Endothelial cell of umbilical vein (primary cell): ENCODE data around the gene FTSJ1. TPM values are rescaled to one million over a fixed set of nuclear protein-coding genes. Genes with fewer than 3 reads are reported as not detected.

Experiments used
- BruUV-seq: library from RNA; stranded (reverse); fragments of 400-500 nt; replicated peaks from 2 replicates; lab custom pipeline; 2021; lab: Mats Ljungman, UMichigan
- CTCF ChIA-PET: fragments of 300-600, 350-600 bp; sonication (Branson Sonifier 250); formaldehyde crosslinking; loops from one replicate; lab custom pipeline; 2021; ENCODE audit warnings: antibody characterized with exemption, inconsistent platforms; lab: Charles Lee
- POLR2A ChIA-PET: fragments of 300-600, 350-600 bp; sonication (Branson Sonifier 250); formaldehyde crosslinking; loops from one replicate; lab custom pipeline; 2021; ENCODE audit warnings: antibody characterized with exemption, inconsistent platforms; lab: Charles Lee
- DNase-seq: peaks from one replicate; pipeline ENCODE4 v3.0.0-alpha.2; 2011; ENCODE audit warnings: low read depth, low spot score
- FAIRE-seq: peaks from 2 replicates; lab custom pipeline; 2011; peaks lifted over from hg19 to GRCh38; lab: Jason Lieb, UNC
- H2AFZ ChIP-seq: 2 replicates; pipeline ENCODE4 v1.6.0; 2012; ENCODE audit warnings: low read depth, low read length, control low read depth, inconsistent platforms
- H3K27ac ChIP-seq: 2 replicates; pipeline ENCODE4 v1.5.1; 2011; ENCODE audit warnings: low read depth, mild to moderate bottlenecking, control low read depth, low read length, moderate library complexity; ENCODE audit not compliant: insufficient read depth
- H3K27me3 ChIP-seq, 2 experiments: 2 replicates each; pipeline versions ENCODE4 v1.6.0 to v1.6.1; 2011; ENCODE audit warnings: low read length in 2 of 2, mixed read lengths in 1 of 2; ENCODE audit not compliant: control insufficient read depth in 2 of 2, insufficient read depth in 2 of 2
- H3K36me3 ChIP-seq, 2 experiments: 2 replicates in 1 of 2; 3 replicates in 1 of 2; pipeline ENCODE4 v1.5.1; 2011; ENCODE audit warnings: low read length in 2 of 2, mild to moderate bottlenecking in 1 of 2, moderate library complexity in 1 of 2; ENCODE audit not compliant: control insufficient read depth in 2 of 2, insufficient read depth in 2 of 2; ENCODE audit errors: extremely low read depth in 1 of 2
- H3K4me1 ChIP-seq: 3 replicates; pipeline ENCODE4 v1.5.1; 2011; ENCODE audit warnings: mild to moderate bottlenecking, low read length; ENCODE audit not compliant: control insufficient read depth, insufficient read depth; ENCODE audit errors: extremely low read depth
- H3K4me2 ChIP-seq: 2 replicates; pipeline ENCODE4 v1.6.1; 2011; ENCODE audit warnings: low read length, control low read depth, mixed read lengths; ENCODE audit not compliant: insufficient read depth
- H3K4me3 ChIP-seq, 3 experiments: fragments of 200-600 bp in 1 of 3; sonication (generic), shearing (Covaris generic) in 1 of 3; replicated peaks in 1 of 3; 2 replicates each; pipeline ENCODE4 v1.5.1; 2011 to 2016; ENCODE audit warnings: control low read depth in 3 of 3, low read length in 3 of 3, mild to moderate bottlenecking in 2 of 3, inconsistent platforms in 1 of 3, low read depth in 1 of 3, moderate library complexity in 1 of 3; ENCODE audit not compliant: insufficient read depth in 1 of 3
- H3K79me2 ChIP-seq: 2 replicates; pipeline ENCODE4 v1.6.0; 2012; ENCODE audit warnings: low read length, inconsistent platforms; ENCODE audit not compliant: control insufficient read depth, insufficient read depth
- H3K9ac ChIP-seq: replicated peaks from 2 replicates; pipeline ENCODE3; 2011; ENCODE audit warnings: low read length, control low read depth; ENCODE audit not compliant: insufficient read depth; ENCODE audit errors: extremely low read depth
- H3K9me1 ChIP-seq: replicated peaks from 3 replicates; pipeline ENCODE4 v1.6.0; 2011; ENCODE audit warnings: mild to moderate bottlenecking, low read length; ENCODE audit not compliant: control insufficient read depth, insufficient read depth; ENCODE audit errors: extremely low read depth
- H3K9me3 ChIP-seq: replicated peaks from 2 replicates; pipeline ENCODE4 v1.5.1; 2012; ENCODE audit warnings: low read length, inconsistent platforms; ENCODE audit not compliant: control insufficient read depth, insufficient read depth
- H4K20me1 ChIP-seq: replicated peaks from 2 replicates; pipeline ENCODE3; 2011; ENCODE audit warnings: mild to moderate bottlenecking, low read length; ENCODE audit not compliant: control insufficient read depth, insufficient read depth; ENCODE audit errors: extremely low read depth
- EZH2 ChIP-seq: IDR thresholded peaks from 2 replicates; pipeline ENCODE4 v1.6.1; 2012; ENCODE audit warnings: borderline replicate concordance, low read depth, mild to moderate bottlenecking, moderate library complexity, low read length, inconsistent platforms; ENCODE audit not compliant: severe bottlenecking
- FOS ChIP-seq: IDR thresholded peaks from 2 replicates; pipeline ENCODE4 v1.6.1; 2011; ENCODE audit warnings: mild to moderate bottlenecking, low read length, moderate library complexity, borderline replicate concordance; ENCODE audit not compliant: insufficient read depth
- GATA2 ChIP-seq: IDR thresholded peaks from 2 replicates; pipeline ENCODE4 v1.7.0; 2011; ENCODE audit warnings: low read depth, mild to moderate bottlenecking, moderate library complexity, mixed read lengths, low read length; ENCODE audit not compliant: insufficient read length, insufficient read depth
- JUN ChIP-seq: IDR thresholded peaks from 2 replicates; pipeline ENCODE4 v1.6.1; 2011; ENCODE audit warnings: borderline replicate concordance, low read depth; ENCODE audit not compliant: insufficient read length, insufficient read depth
- MYC ChIP-seq: IDR thresholded peaks from one replicate; pipeline ENCODE4 v1.6.1; 2011; ENCODE audit warnings: mild to moderate bottlenecking, low read depth, low read length
- POLR2A ChIP-seq: IDR thresholded peaks from 2 replicates; pipeline ENCODE4 v1.6.1; 2012; ENCODE audit warnings: low read depth, mild to moderate bottlenecking, control low read depth, low read length
- POLR2AphosphoS5 ChIP-seq: IDR thresholded peaks from 2 replicates; pipeline ENCODE4 v1.6.1; 2012; ENCODE audit warnings: low read depth, mild to moderate bottlenecking, control low read depth, low read length, moderate library complexity; ENCODE audit not compliant: insufficient read depth
- dilution Hi-C: fragments of 300-500 bp; cut with MboI; formaldehyde crosslinking; loops from one replicate; pipeline ENCODE4 v1.15.0; 2019; ENCODE audit warnings: low sequenced_read_pairs; ENCODE audit not compliant: extremely low pct_ligation_motif_present
- intact Hi-C: fragments of 100-400 bp; cut with micrococcal nuclease; formaldehyde crosslinking; loops from one replicate; pipeline ENCODE4 v1.10.0; 2022
- polyA plus RNA-seq, 4 experiments: library from polyadenylated mRNA; depleted of rRNA in 3 of 4; stranded (reverse) in 3 of 4; unstranded in 1 of 4; fragments of >200 nt; gene quantifications; 2 replicates each; pipeline versions ENCODE4 v1.2.1 to v1.2.3, GENCODE V29; 2011 to 2012; ENCODE audit warnings: missing spikeins in 1 of 4
- total RNA-seq: library from RNA; stranded (reverse); gene quantifications from 2 replicates; pipeline ENCODE4 v1.2.3, GENCODE V29; 2021
- TF ChIP-seq, protein P1 (sequence below): IDR thresholded peaks from 2 replicates; pipeline ENCODE4 v1.6.1; 2011; ENCODE audit not compliant: insufficient read depth, insufficient read length
- TF ChIP-seq, protein P2 (sequence below), 2 donors: IDR thresholded peaks; 1 replicate in 1 of 2; 2 replicates in 1 of 2; pipeline ENCODE4 v1.5.1; 2011; ENCODE audit warnings: low read length in 2 of 2, mild to moderate bottlenecking in 2 of 2, moderate library complexity in 2 of 2, control low read depth in 1 of 2, inconsistent platforms in 1 of 2, low read depth in 1 of 2; ENCODE audit not compliant: insufficient read depth in 1 of 2; ENCODE audit errors: extremely low read depth in 1 of 2

The FTSJ1 gene
- total and polyA plus RNA-seq, 2 donors (not counting 3 experiments of a cell fraction or from before 2014, with no cell fraction given) = 59.9 to 63.9 TPM

DNA sequence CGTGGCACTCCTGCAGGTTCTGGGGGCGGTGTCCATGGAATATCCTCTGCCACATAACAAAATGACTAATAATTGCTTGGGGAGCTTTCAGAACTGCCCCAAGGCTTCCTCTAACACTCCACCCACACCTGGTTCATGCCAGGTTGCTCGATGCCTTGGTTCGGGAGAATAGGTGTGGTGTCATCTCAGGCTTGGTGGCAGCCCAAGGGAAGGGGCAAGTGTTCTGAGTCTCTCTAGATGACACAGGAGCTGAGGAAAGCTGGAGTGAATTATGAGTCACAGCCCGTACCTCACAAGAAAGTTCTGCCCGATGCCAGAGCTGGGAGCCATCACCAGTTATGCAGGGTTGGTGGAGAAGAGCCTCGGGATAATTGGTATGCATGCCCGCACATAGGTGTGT is 14.7 kb downstream of the FTSJ1 start:
- Histone ChIP-seq H3K4me3 (no peak overlapping the region), H3K9me3 (no peaks in the 10 kb centered on the region), H4K20me1 (no peaks in the 10 kb centered on the region), H3K9ac (no peak overlapping the region), H3K4me1 (peaks cover 7% of the 10 kb centered on the region), H3K9me1 (no peaks in the 10 kb centered on the region), H3K27ac (no peak overlapping the region), H3K4me2 (no peak overlapping the region), H3K27me3 (no peaks in the 10 kb centered on the region), H3K79me2 (no peaks in the 10 kb centered on the region), H3K36me3 (no peaks in the 10 kb centered on the region), H2AFZ (no peak overlapping the region)
- no peak for DNase-seq
- BruUV-seq = no TSS peak
- intact Hi-C loops (no loop called here), dilution Hi-C loops (no loop called here)
- ChIA-PET POLR2A (no interaction called here), CTCF (no interaction called here)
- no peak for FAIRE-seq
- TF ChIP-seq POLR2A (no peak), JUN (no peak), GATA2 (no peak), POLR2AphosphoS5 (no peak), MYC (no peak), FOS (no peak), EZH2 (no peak)
- TF ChIP-seq, protein P1, sequence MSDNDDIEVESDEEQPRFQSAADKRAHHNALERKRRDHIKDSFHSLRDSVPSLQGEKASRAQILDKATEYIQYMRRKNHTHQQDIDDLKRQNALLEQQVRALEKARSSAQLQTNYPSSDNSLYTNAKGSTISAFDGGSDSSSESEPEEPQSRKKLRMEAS = no peak
- TF ChIP-seq, protein P2, sequence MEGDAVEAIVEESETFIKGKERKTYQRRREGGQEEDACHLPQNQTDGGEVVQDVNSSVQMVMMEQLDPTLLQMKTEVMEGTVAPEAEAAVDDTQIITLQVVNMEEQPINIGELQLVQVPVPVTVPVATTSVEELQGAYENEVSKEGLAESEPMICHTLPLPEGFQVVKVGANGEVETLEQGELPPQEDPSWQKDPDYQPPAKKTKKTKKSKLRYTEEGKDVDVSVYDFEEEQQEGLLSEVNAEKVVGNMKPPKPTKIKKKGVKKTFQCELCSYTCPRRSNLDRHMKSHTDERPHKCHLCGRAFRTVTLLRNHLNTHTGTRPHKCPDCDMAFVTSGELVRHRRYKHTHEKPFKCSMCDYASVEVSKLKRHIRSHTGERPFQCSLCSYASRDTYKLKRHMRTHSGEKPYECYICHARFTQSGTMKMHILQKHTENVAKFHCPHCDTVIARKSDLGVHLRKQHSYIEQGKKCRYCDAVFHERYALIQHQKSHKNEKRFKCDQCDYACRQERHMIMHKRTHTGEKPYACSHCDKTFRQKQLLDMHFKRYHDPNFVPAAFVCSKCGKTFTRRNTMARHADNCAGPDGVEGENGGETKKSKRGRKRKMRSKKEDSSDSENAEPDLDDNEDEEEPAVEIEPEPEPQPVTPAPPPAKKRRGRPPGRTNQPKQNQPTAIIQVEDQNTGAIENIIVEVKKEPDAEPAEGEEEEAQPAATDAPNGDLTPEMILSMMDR (IDR thresholded peaks at IDR 0.05; ENCODE audit: extremely low read depth in 1 of 2, insufficient read depth in 1 of 2, low read depth in 1 of 2, low read length in 2 of 2) = no peak
